NT2/D1 (cell line): ENCODE measurements around the gene LRBA.

Experiments
- SUZ12 ChIP-seq: IDR thresholded peaks from 2 replicates; pipeline ENCODE4 v1.6.1; 2011; ENCODE audit not compliant: insufficient read length, insufficient read depth; ENCODE audit errors: extremely low read depth
- YY1 ChIP-seq: IDR thresholded peaks from 2 replicates; pipeline ENCODE4 v1.6.1; 2011; ENCODE audit not compliant: insufficient read length, insufficient read depth
- ZNF274 ChIP-seq: IDR thresholded peaks from 2 replicates; pipeline ENCODE4 v1.6.1; 2011; ENCODE audit warnings: mild to moderate bottlenecking, low read depth, low read length

- no peak for TF ChIP-seq ZNF274
- TF ChIP-seq YY1 = no peak
- no peak for TF ChIP-seq SUZ12
Measured at GRCh38 chr4:150624055-150624454, 391.0 kb downstream of the LRBA start.
